ENCODE measurements around the gene CELA2A. TPM values are rescaled to one million over a fixed set of nuclear protein-coding genes. Genes with fewer than 3 reads are reported as not detected.
"Not testable (repeated sequence)": the region's sequence is repeated elsewhere in the genome, so short reads cannot be mapped to it uniquely, and the experiment has no call there.

The CELA2A gene
- total RNA-seq, 1 donor from 2014 or later, result not detected

- intact Hi-C loops (cut with micrococcal nuclease), result no loop called here
- H3K27me3 Mint-ChIP-seq, result peaks cover 13% of the 10 kb centered on the region
- ATAC-seq (ENCODE audit: low read depth), result no peak
- H3K4me3 Mint-ChIP-seq, result no peak overlapping the region
- H3K27ac Mint-ChIP-seq, result no peak overlapping the region
- ChIA-PET POLR2A (no interaction called here), CTCF (no interaction called here)
- DNase-seq, result no peak
- no peak for TF ChIP-seq CTCF (IDR thresholded peaks at IDR 0.05)
- H3K36me3 Mint-ChIP-seq (ENCODE audit: low read depth), result no peaks in the 10 kb centered on the region
- H3K4me1 Mint-ChIP-seq, result no peaks in the 10 kb centered on the region
- H3K9me3 Mint-ChIP-seq, result no peaks in the 10 kb centered on the region
Observed at GRCh38 chr1:15459771-15460707, 3.5 kb downstream of the CELA2A start.

GRCh38 chr1:15460708-15461095 lies 4.2 kb downstream of the CELA2A start:
- no peak for TF ChIP-seq CTCF (IDR thresholded peaks at IDR 0.05)
- intact Hi-C loops (cut with micrococcal nuclease), result no loop called here
- ATAC-seq (ENCODE audit: low read depth) (no peak), DNase-seq (no peak)
- no peaks in the 10 kb centered on the region for H3K4me1 Mint-ChIP-seq
- H3K27me3 Mint-ChIP-seq, result peaks cover 11% of the 10 kb centered on the region
- H3K4me3 Mint-ChIP-seq, result no peak overlapping the region
- no peak overlapping the region for H3K27ac Mint-ChIP-seq
- POLR2A ChIA-PET, result no interaction called here
- CTCF ChIA-PET, result no interaction called here
- no peaks in the 10 kb centered on the region for H3K9me3 Mint-ChIP-seq
- H3K36me3 Mint-ChIP-seq (ENCODE audit: low read depth), result no peaks in the 10 kb centered on the region

- ATAC-seq (ENCODE audit: low read depth); H3K36me3 Mint-ChIP-seq (ENCODE audit: low read depth); CTCF ChIA-PET; H3K4me3 Mint-ChIP-seq; H3K9me3 Mint-ChIP-seq; intact Hi-C loops (cut with micrococcal nuclease); H3K27me3 Mint-ChIP-seq; POLR2A ChIA-PET; H3K27ac Mint-ChIP-seq; DNase-seq; H3K4me1 Mint-ChIP-seq: not testable (repeated sequence)
Observed at GRCh38 chr1:15463064-15463800, 6.7 kb downstream of the CELA2A start.

- POLR2A ChIA-PET; CTCF ChIA-PET; H3K36me3 Mint-ChIP-seq (ENCODE audit: low read depth); ATAC-seq (ENCODE audit: low read depth); H3K9me3 Mint-ChIP-seq; H3K4me1 Mint-ChIP-seq; H3K27ac Mint-ChIP-seq; H3K4me3 Mint-ChIP-seq; DNase-seq; intact Hi-C loops (cut with micrococcal nuclease): not testable (repeated sequence)
- H3K27me3 Mint-ChIP-seq, result peaks cover 10% of the 10 kb centered on the region
Observed at GRCh38 chr1:15463926-15464322, 7.4 kb downstream of the CELA2A start.

GRCh38 chr1:15465674-15466073 lies 9.1 kb downstream of the CELA2A start:
- no peak for TF ChIP-seq CTCF (IDR thresholded peaks at IDR 0.05)
- DNase-seq, result no peak
- no peak overlapping the region for H3K4me3 Mint-ChIP-seq
- ChIA-PET CTCF (no interaction called here), POLR2A (no interaction called here)
- no peaks in the 10 kb centered on the region for H3K9me3 Mint-ChIP-seq
- H3K27ac Mint-ChIP-seq, result no peak overlapping the region
- H3K36me3 Mint-ChIP-seq (ENCODE audit: low read depth), result no peaks in the 10 kb centered on the region
- no peaks in the 10 kb centered on the region for H3K4me1 Mint-ChIP-seq
- ATAC-seq (ENCODE audit: low read depth), result no peak
- intact Hi-C loops (cut with micrococcal nuclease), result no loop called here
- H3K27me3 Mint-ChIP-seq, result peaks cover 13% of the 10 kb centered on the region

GRCh38 chr1:15466955-15467625 lies 10.6 kb downstream of the CELA2A start:
- peaks cover 13% of the 10 kb centered on the region for H3K27me3 Mint-ChIP-seq
- CTCF ChIA-PET; H3K9me3 Mint-ChIP-seq; H3K36me3 Mint-ChIP-seq (ENCODE audit: low read depth); intact Hi-C loops (cut with micrococcal nuclease); H3K4me1 Mint-ChIP-seq; DNase-seq; H3K27ac Mint-ChIP-seq; ATAC-seq (ENCODE audit: low read depth); POLR2A ChIA-PET; H3K4me3 Mint-ChIP-seq: not testable (repeated sequence)
